KG1 (cell line): ENCODE data around the gene SMIM5.

Experiments used
- DNase-seq: peaks from one replicate; lab custom pipeline; 2025; lab: John Stamatoyannopoulos, UW

SMIM5 gene

GRCh38 chr17:75603123-75603522, 30.1 kb upstream of the SMIM5 start:
- no peak for DNase-seq

DNA sequence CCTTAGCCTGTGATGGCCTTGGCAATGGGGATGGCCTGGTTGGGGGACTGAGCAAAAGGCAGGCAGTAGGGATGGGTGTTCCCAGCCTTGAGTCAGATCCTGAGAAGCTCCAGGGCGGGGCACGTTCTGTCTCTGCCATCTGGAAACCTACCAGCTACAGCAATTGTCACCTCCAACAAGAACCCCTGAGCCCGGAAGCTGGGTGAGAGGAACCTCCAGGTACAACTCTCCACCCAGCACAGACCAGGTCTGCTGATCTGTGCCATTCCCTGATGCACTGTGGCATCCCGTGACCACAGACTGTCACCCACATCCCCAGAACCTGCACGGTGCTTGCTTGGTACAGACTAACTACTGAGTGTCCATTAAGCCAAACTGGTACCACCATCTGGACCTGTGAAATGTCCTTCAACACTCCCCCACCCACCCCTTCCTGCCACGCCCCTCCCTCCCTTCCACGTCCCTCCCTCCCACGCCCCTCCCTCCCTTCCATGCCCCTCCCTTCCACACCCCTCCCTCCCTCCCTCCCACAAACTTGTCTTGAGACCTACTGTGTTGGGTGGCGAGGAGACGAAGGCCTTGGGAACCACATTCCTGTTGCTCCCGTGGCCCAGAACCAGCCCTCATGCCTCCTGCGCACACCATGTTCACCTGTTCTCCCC, 29.1 kb upstream of the SMIM5 start:
- no peak for DNase-seq

GRCh38 chr17:75605790-75606189, 27.4 kb upstream of the SMIM5 start:
- DNase-seq: no peak

DNA sequence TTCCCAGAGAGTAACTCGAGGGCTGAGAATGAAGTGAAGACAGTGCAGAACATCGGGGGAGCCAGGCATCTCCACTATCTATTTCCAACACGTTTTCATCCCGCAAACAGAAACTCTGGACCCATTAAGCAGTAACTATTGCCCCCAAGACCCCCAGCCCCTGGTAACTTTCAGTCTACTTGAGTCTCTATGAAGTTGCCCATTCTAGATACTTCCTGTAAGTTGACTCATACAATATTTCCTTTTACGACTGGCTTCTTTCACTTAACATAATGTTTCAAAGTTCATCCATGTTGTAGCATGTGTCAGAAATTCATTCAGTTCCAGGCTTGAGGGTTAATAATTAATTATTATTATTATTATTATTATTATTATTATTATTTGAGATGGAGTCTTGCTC, 26.1 kb upstream of the SMIM5 start:
- no peak for DNase-seq

DNA sequence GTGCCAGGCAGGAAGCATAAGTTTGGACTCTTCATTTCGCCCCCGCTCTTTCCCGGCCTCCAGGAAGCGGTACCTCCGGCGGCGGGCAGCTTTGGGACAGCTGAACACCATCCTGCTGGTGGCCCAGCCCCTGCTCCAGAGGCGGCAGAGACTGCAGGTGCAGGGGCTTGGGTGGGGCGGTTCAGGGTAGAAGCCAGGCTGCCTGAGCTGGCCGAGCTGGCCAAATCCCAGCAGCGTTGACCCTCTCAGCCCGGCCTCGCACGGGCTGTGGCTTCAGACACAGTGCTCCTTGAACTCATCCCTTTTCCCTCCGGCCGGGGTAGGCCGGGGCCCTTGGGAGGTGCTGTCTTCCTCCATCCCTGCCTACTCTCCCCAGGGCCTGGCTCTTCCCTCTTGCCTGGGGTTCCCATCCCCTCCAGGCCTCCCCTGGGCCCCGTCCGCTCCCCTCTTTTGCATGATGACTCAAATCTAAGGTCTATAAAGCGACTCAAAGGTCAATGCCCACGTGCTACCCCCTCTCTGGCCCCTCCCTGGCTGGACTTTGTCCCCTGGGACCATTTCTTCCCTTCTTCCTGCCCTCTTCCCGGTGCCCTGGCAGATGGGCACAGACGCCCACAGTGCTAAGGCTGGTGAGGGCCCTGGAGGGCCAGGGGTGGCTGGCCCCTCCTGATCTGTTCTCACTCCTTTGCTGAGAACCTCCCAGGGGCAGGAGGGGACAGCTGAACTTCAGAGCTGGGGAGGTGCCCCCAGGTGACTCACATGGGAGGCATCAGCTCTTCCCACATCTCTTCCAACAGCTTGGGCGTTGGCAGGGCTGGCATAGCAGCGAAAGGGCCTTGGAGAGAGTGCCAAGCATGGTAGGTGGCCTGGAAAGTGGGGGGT, 22.9 kb upstream of the SMIM5 start:
- no peak for DNase-seq

DNA sequence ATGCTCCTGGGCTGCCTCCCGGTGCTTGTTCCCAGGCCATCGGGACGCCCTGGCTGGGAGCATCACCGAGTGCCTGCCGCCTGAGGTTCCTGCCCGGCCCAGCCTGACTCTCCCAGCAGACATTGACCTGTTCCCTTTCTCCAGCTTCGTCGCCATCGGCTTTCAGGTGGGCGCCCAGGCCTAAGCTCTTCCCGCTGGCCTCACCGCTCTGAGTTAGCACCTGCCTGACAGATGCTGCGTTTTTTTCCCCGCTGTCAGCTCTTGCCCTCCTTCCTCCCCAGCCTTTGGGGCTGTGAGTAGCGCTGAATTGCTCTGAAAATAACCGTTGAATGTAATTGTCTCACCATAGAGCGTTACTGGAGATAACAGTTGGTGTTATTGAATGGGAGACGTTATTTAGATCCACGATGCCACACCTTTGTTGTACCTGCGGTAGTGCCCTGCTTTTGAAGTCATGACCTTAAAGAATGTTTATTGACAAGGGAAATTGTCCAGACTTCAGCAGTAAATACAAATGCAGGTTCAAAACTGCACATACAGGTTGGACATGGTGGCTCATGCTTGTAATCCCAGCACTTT, 21.3 kb upstream of the SMIM5 start:
- DNase-seq: no peak

- no peak for DNase-seq
Measured at GRCh38 chr17:75612906-75613626, 20.2 kb upstream of the SMIM5 start.

- no peak for DNase-seq
Measured at GRCh38 chr17:75614006-75614405, 19.2 kb upstream of the SMIM5 start.

DNA sequence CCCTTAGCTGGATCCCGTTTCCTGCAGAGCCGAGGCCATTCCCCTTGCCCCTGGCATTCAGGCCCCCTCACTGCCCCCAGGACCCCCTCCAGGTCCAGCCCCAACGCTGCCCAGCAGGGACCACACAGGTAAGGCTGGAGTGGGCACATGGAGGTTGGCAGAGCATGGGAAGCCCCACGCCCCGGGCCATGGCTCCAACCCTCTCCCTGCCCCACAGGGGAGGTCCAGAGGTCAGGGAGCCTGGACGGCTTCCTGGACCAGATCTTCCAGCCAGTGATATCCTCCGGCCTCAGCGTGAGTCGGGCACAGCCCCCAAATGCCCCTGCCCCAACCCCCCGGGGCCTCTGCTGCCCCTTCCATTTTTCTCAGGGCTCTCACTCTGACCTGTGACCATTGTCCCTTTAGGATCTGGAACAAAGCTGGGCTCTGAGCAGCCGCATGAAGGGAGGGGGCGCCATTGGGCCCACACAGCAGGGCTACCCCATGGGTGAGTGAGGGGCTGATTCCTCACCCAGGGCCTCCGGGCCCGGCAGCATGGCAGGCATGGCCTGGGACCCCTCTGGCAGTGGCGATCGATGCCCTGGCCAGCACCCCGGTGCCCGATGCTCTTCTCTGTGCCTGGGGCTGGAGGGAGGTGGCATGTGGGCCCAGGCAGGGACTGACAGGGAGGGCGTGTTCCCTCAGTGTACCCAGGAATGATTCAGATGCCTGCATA, 18.5 kb upstream of the SMIM5 start:
- DNase-seq: no peak

DNA sequence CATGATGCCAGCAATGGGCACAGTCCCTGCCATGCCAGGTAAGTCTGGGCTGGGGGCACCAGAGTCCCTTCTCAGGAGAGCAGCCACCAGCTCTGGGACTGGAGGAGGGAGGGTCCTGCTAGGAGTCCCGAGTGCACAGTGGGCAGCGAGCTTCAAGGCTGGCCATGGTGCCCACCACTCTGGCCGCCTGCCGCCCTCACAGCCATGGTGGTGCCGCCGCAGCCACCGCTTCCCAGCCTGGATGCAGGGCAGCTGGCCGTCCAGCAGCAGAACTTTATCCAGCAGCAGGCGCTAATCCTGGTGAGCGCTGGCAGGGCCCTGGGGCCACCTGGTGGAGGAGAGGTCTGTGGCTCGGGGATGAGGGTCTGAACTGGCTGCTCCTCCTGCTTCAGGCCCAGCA, 17.9 kb upstream of the SMIM5 start:
- DNase-seq: no peak

DNA sequence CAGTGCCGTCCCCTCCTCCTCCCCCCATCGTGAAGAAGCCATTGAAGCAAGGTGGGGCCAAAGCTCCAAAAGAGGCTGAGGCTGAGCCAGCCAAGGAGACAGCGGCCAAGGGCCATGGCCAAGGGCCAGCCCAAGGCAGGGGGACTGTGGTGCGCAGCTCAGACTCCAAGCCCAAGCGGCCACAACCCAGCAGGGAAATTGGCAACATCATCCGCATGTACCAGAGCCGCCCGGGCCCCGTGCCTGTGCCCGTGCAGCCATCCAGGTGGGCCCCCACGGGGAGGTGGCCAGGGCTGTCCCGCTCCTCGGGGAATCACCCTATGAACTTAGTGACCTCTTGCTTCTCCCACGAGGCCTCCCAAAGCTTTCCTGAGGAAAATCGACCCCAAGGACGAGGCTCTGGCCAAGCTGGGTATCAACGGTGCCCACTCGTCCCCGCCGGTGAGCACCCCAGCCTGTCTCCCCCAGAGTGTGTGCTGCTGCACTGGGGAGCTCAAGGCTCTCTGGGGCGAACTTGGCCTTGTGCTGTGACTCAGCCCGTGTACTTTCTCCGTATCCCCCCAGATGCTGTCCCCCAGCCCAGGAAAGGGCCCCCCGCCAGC, 16.6 kb upstream of the SMIM5 start:
- no peak for DNase-seq

- DNase-seq: no peak
Measured at GRCh38 chr17:75617218-75617617, 16.0 kb upstream of the SMIM5 start.

DNA sequence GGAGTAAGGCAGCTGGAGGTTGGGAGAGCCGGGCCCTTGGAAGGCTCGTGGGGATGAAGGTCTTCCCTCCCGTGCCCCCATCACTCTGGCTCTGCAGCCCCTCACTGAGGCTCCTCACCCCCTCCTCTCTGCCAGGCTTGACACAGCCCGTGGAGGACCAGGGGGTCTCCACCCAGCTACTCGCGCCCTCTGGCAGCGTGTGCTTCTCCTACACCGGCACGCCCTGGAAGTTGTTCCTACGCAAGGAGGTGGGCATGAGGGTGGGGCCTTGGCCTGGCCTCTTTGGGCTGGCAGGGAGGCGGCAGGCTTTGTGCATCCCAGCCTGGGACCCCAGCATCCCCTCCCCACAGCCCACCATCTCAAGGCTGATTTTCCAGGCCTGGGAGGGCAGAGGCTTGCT, 15.6 kb upstream of the SMIM5 start:
- no peak for DNase-seq

DNA sequence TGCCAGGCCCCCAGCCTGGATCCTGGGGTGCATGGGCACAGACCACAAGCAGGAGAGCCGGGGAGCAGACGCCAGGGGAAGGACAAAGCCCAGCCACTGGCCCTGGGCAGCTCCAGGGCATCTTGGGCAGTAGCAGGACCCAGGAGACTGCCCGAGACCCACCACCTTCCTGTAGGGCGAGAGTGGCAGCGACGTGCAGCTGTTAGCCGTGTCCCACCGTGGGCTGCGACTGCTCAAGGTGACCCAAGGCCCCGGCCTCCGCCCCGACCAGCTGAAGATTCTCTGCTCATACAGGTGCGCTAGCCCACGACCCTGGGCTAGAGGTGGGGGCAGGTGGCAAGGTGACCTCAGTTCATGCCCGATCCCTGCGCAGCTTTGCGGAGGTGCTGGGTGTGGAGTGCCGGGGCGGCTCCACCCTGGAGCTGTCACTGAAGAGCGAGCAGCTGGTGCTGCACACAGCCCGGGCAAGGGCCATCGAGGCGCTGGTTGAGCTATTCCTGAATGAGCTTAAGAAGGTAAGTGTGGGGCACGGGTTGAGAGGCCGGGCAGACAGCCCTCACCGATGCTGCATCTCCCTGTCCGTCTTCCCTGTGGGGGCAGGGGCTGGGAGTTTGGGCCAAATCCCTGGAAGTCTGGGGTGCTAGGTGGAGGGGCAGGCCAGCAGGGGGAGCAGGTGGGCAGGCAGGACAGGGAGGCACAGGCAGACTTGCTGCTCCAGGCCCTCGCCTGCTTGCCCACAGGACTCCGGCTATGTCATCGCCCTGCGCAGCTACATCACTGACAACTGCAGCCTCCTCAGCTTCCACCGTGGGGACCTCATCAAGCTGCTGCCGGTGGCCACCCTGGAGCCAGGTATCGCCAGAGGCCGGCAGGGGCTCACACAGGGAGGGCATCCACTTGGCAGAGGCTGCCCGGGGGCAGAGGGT, 13.5 kb upstream of the SMIM5 start:
- DNase-seq: no peak

GRCh38 chr17:75621489-75621888, 11.7 kb upstream of the SMIM5 start:
- DNase-seq: no peak

GRCh38 chr17:75622076-75622475, 11.2 kb upstream of the SMIM5 start:
- no peak for DNase-seq

- DNase-seq: no peak
Measured at GRCh38 chr17:75622771-75623273, 10.4 kb upstream of the SMIM5 start.

GRCh38 chr17:75623386-75623785, 9.8 kb upstream of the SMIM5 start:
- no peak for DNase-seq

GRCh38 chr17:75624021-75624420, 9.2 kb upstream of the SMIM5 start:
- no peak for DNase-seq

DNA sequence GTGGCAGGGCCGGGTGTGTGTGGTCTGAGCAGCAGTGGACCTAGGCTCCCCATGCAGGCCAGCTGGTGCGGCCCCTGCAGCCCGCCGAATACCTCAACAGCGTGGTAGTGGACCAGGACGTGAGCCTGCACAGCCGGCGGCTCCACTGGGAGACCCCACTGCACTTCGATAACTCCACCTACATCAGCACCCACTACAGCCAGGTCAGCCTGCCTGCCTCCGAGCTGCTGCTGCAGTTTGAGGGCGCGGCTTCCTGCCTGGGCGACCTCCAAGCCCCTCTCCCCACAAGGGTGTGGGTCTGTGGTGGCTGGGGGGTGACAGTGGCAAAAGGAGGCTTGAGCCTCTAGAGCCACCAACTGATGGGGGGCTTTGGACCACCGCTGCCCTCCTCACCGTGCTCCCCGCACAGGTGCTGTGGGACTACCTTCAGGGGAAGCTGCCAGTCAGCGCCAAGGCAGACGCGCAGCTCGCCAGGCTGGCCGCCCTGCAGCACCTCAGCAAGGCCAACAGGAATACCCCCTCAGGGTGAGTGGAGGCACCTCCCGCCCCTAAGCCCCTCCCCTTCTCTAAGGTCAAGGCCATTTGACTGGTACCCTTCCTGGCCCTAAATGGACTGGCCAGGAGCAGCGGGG, 8.4 kb upstream of the SMIM5 start:
- no peak for DNase-seq
